ENCODE results near the gene TPRG1L.
A peak's percentile ranks its signal among the peaks of the same experiment; 100 is the strongest.
"Not testable (repeated sequence)": the region's sequence is repeated elsewhere in the genome, so short reads cannot be mapped to it uniquely, and the experiment has no call there.

TPRG1L gene

DNA sequence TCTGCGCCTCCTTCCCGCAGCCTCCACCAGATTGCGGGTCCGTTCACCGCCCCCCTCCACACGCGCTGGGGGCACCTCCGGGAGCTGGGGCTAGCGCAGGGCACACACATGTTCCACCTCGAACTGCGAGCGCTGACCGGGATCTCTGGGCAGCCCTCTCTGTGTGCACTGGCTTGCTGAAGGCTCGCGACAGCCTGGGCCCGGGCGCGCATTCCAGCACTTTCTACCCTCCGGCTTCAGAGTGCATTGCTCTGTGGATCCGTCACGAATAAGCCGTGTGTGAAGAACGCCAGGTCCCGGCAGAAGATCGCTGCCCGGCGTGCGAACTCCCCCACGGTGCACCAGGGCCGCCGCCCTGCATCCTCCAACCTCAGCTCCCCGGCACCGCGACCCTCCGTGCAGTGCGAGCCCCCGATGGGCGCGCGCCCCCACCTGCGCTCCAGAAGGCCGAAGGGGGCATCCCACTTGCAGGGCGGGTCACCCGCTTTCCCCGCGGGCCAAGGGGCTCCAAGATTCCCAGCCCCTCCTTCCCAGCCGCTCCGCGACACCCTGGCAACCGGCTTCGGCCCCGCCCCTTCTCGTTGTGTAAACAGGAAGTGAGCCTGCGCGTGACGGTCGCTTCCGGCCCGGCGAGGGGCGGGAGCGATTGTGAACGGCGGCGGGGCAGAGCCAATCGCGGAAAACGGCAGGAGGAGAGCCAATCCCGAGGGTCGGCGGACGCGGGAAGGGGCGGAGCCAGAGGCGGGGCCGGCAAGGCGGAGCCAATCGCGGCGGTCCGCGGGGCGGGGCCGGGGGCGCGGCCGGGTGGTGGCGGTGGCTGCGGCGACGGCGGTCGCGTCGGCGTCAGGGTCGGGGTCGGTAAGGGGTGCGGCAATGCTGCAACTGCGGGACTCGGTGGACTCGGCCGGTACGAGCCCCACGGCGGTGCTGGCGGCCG lies at the start of gene TPRG1L:
TSS of gene TPRG1L (plus strand) at position 816 of the 937 bp plus-strand sequence. CDS start at position 874, 58 bp downstream.
- DNase-seq = peak; percentile 88

GRCh38 chr1:3575515-3575914 lies 49.3 kb upstream of the TPRG1L start:
- DNase-seq = not testable (repeated sequence)

GRCh38 chr1:3575993-3576392 lies 48.8 kb upstream of the TPRG1L start:
- no peak for DNase-seq

- DNase-seq = peak; percentile 83
Observed at GRCh38 chr1:3577300-3577699, 47.5 kb upstream of the TPRG1L start.

DNA sequence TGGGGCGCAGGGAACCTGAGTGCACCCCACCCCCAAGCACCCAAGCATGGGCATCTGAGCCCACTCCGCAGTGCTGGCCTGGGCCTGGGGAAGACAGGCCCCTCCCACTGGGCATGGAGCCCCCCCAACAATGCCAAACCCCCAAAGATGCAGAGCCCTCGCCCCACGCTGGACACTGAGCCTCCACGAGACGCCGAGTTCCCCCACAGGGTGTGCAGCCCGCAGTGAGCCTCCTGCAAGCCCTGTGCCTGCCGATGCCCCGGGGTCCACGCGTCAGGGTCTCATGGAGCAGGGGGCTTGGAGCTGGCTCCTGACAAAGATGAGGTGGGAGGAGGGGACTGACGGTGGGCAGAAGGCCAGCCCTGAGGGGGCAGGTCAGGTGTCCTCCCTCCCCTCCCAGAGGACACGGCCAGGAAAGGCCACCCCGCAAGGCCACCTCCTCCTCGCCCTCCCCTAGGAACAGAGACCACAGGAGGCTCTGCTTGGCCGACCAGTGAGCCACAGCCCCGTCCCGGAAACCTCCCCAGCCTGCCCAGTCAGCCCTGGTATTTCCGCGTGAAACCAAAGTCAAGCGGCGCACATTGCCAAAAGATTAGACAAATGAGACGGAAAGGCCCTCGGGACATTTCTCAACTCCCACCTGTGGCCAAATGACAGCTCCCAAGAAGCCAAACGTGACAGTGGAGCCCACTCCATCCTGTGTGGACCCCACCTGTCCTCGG lies 46.9 kb upstream of the TPRG1L start:
- no peak for DNase-seq

DNA sequence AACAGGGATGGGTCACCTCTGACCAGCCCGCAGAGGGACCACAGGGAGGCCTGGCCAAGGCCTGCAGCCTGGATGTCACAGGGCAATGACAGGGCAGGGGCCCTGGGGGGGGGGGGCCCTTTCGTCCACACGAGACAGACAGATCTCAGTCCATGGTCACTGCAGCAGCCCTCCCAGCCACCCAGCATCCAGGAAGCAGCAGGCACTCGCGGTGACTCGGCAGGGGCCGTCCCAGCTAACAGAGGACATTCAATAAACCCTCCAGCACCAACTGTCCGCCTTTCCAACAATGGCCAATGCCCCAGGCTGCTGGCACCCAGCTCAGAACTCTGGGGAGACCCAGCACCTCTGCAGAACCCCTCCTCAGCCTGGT lies 46.4 kb upstream of the TPRG1L start:
- no peak for DNase-seq

GRCh38 chr1:3578906-3579305 lies 45.9 kb upstream of the TPRG1L start:
- no peak for DNase-seq

DNA sequence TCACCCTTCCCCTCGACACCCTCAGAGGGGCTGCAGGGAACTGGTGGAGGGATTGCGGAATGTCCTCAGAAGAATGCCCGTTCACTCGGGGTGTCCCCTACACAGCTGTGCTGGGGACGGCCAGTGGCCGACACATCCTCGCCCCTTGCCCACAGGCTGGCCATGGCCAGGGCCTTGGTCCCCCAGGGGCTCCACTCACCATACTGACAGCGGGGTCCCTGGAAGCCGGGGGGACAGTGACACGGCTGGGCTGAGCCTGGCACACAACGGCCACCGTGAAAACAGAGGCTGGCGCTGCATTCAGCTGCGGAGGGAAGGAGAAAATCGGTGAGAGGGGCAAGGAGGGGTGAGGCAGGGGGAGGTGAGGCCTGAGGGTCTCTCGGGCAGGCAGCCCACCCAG lies 45.2 kb upstream of the TPRG1L start:
- DNase-seq = no peak

- DNase-seq = no peak
Observed at GRCh38 chr1:3580231-3580630, 44.6 kb upstream of the TPRG1L start.

DNA sequence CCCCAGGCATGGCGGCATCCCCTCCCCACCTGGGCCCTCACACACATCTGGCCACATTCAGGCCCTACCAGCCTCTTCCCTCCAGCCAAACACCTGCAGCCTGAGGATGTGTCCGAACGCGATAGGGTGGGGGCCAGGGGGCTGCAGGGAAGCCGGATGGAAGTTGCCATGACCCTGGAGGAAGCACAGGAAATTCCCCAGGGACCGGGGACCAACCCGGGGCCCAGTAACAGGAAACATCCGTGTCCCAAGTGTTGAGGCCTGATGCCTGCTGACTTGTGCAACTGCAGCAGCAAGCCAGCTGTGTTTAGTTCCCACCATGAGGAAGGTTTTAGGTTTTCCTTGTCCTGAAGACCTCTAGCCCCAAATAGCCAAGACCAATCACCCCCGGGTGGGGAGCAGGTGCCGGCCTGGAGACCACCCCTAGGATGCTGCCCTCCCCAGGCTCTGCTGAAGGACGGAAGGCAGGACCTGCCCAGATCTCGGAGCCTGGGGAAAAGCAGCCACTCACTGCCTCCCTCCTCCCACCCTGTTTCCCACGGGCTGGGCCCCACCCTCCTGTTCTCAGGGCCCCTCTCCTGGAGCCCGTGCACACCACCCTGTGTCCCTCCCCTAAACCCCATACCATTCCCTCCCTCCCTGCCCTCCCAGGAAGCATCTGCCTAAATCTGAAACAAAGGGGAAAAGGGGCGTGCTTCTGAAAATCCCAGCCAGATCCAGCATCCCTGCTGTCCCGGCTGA lies 43.3 kb upstream of the TPRG1L start:
- DNase-seq = no peak

DNA sequence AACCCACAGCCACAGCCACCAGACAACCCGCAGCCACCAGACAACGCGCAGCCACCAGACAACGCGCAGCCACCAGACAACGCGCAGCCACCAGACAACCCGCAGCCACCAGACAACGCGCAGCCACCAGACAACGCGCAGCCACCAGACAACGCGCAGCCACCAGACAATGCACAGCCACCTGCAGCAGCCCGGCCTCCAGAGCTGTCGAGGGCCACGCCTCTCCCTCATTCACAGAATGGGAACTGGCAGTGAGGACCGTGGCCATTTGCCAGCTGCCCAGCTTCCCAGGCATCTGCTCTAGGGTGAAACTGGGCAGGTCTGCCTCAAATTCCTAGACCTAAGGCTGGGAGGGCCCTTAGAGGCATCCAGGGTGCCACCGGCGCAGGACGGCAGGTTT lies 41.1 kb upstream of the TPRG1L start:
- not testable (repeated sequence) for DNase-seq

GRCh38 chr1:3584915-3585314 lies 39.9 kb upstream of the TPRG1L start:
- no peak for DNase-seq

DNA sequence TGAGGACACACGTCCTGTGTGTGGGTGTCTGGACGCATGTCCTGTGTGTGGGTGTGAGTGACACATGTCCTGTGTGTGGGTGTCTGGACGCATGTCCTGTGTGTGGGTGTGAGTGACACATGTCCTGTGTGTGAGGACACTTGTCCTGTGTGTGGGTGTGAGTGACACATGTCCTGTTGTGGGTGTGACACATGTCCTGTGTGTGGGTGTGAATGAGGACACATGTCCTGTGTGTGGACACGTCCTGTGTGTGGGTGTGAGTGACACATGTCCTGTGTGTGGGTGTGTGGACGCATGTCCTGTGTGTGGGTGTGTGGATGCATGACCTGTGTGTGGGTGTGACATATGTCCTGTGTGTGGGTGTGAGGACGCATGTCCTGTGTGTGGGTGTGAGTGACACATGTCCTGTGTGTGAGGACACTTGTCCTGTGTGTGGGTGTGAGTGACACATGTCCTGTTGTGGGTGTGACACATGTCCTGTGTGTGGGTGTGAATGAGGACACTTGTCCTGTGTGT lies 39.4 kb upstream of the TPRG1L start:
- DNase-seq = not testable (repeated sequence)

DNA sequence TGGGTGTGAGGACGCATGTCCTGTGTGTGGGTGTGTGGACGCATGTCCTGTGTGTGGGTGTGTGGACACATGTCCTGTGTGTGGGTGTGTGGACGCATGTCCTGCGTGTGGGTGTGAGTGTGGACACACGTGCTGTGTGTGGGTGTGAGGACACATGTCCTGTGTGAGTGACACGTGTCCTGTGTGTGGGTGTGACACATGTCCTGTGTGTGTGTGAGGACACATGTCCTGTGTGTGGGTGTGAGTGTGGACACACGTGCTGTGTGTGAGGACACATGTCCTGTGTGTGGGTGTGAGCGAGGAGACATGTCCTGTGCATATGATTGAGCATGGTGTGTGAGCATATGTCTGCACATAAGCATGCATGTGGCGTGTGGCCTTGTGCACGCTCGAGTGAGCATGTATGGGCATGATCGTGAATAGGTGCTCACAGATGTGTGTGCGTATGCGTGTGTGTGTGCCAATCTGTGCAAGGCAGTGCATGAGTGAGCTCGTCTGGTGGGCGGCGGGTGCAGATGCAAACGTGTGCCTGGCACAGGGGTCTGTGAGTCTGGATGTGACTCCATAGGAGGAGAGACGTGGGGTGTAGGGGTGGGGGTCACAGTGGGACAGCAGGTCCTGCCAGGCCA lies 38.8 kb upstream of the TPRG1L start:
- DNase-seq = no peak

DNA sequence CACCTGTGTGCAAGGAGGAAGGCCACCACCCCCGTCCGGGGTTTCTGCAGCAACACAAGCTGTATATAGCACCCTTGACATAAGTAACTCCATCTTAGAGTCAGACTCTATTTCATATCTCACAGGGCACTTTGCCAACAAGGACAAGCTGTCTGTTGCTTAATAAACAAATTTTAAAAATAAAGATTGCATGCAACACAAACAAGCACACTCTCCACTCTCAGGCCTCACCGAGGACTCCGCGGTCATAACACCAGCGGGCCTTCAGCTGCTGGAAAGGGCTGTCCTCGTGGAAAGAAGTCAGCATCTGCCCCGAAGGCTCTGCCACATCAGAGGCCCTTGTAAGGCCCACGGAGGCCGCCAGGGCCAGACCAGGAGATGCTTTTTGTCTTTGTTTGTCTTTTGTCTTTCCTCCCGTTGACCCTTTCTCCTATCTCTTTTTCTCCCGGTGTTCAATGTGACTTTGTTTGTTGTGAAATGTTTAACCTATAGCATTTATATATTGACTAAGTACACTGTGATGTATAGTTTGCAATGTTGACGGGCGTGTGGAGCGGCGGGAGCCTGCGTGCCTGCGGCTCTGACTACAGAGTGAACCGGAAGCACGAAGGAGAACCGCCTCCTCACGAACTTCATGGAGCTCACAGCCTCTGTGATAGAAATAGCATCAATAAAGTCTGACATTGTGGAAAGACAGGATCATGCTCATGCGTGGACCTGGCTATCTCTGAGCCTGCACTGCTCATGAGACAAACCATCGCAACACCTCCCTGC lies 37.6 kb upstream of the TPRG1L start:
- DNase-seq = no peak

DNA sequence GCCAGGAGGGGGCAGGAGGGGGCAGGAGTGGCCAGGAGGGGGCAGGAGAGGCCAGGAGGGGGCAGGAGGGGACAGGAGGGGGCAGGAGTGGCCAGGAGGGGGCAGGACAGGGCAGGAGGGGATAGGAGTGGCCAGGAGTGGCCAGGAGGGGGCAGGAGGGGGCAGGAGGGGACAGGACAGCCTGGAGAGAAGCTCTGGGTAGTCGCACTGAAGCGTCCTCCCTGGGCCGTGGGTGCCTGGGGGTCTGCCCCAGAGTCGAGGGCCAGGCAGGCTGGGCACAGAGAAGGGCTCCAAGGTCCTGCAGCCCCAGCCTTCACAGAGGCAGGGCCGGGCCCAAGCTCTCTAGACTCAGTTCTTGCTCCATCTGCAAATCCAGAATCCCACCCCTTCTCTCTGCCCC lies 36.4 kb upstream of the TPRG1L start:
- no peak for DNase-seq

DNA sequence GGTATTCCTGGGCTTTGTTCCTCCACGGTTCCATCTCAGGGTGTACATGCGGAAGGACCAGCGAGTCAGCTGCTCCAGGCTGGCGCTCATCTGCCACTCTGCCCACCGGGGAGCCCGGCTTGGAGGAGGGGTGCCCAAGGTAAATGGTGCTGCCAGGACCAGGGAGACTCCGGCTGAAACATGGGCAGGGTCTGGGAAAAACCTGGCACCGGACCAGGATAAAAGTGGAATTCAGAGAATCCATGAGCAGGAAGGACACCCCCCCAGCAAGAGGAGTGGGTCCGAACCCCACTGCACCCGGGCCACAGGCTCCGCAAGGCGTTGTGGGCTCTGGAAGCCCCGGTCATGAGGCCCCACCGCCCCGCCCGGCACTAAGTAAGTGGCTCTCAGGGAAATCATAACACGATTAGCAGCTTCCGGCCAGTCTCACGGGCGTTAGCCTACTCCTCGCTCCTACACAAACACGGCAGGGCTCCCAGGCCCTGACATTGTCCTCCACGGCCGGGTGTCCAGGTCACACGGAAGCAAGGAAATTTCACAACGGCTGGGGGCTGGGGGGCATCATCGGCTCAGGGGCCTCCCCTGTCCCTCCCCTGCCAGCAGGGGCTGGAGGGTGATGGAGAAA lies 34.6 kb upstream of the TPRG1L start:
- no peak for DNase-seq

GRCh38 chr1:3590951-3591865 lies 33.6 kb upstream of the TPRG1L start:
- DNase-seq = no peak

GRCh38 chr1:3593334-3593733 lies 31.5 kb upstream of the TPRG1L start:
- DNase-seq = no peak

DNA sequence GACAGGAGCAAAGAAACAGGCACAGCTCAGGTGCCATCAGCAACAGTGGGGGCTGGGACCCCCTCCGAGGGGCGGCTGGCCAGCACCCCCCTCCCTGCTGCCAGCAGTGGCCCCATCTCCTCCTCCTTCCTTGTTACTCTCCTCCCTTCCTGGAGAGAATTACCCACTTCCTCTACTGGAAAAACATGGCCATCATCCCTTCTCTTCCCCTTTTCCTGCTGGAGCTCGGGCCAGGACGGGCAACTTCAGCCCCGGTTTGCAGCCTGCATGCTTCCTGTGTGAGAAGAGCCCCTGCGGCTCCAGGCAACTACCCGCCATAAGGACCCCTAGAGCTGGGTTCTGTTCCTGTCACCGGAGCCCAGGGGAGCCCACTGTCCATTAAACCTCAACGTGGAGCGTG lies 31.1 kb upstream of the TPRG1L start:
- DNase-seq = no peak

Measured in NCI-H1092 (cell line).